GM12878 (cell line): ENCODE data around the gene DTNA. TPM values are rescaled to one million over a fixed set of nuclear protein-coding genes. Genes with fewer than 3 reads are reported as not detected.

ENCODE experiments used
- ATAC-seq: fragments of 200-7000 bp; cut with Tn5 transposase; 3 replicates; pipeline ENCODE4 v1.9.1; 2020; ENCODE audit warnings: mild to moderate bottlenecking, moderate library complexity
- BruUV-seq: library from RNA; stranded (reverse); fragments of 400-500 nt; replicated peaks from 2 replicates; lab custom pipeline; 2021; lab: Mats Ljungman, UMichigan
- CTCF ChIA-PET: fragments of 300-600 bp; sonication (Branson Sonifier 250); formaldehyde crosslinking; extraction: SDS; loops from one replicate; lab custom pipeline; 2021; ENCODE audit warnings: inconsistent platforms; lab: Yijun Ruan, JAX
- POLR2A ChIA-PET: fragments of 350-600 bp; formaldehyde crosslinking; extraction: SDS; loops from one replicate; lab custom pipeline; 2021; ENCODE audit warnings: inconsistent platforms; lab: Charles Lee
- RAD21 ChIA-PET: fragments of 300-600 bp; sonication (Branson Sonifier 250); formaldehyde crosslinking; loops from one replicate; lab custom pipeline; 2023; ENCODE audit warnings: antibody characterized with exemption; ENCODE audit not compliant: unreplicated experiment; lab: Charles Lee
- SMC1A ChIA-PET: fragments of 300-600 bp; sonication (Branson Sonifier 250); formaldehyde crosslinking; loops from one replicate; lab custom pipeline; 2023; ENCODE audit not compliant: unreplicated experiment, uncharacterized antibody; lab: Charles Lee
- DNase-seq: peaks from one replicate; pipeline ENCODE4 v3.0.0-alpha.2; 2011; ENCODE audit warnings: low read depth, low spot score
- FAIRE-seq: peaks from 3 replicates; lab custom pipeline; 2011; peaks lifted over from hg19 to GRCh38; lab: Jason Lieb, UNC
- H2AFZ ChIP-seq: 2 replicates; pipeline ENCODE4 v1.6.0; 2011; ENCODE audit warnings: low read depth, low read length, control low read depth; ENCODE audit not compliant: control insufficient read depth
- H3K27ac ChIP-seq: 2 replicates; pipeline ENCODE4 v1.5.1; 2011; ENCODE audit warnings: control low read depth; ENCODE audit not compliant: control insufficient read depth, insufficient read depth
- H3K27me3 ChIP-seq, 2 experiments: replicated peaks in 1 of 2; 2 replicates each; pipeline versions ENCODE4 v1.6.0 to v1.6.1; 2011; ENCODE audit warnings: low read length in 1 of 2; ENCODE audit not compliant: control insufficient read depth in 2 of 2, insufficient read depth in 2 of 2
- H3K36me3 ChIP-seq, 2 experiments: 2 replicates each; pipeline ENCODE4 v1.5.1; 2011; ENCODE audit warnings: low read length in 1 of 2; ENCODE audit not compliant: control insufficient read depth in 2 of 2, insufficient read depth in 2 of 2
- H3K4me1 ChIP-seq: 2 replicates; pipeline ENCODE4 v1.6.1; 2011; ENCODE audit warnings: mild to moderate bottlenecking, low read length, moderate library complexity, mixed read lengths; ENCODE audit not compliant: control insufficient read depth, insufficient read depth
- H3K4me2 ChIP-seq: 2 replicates; pipeline ENCODE4 v1.6.0; 2011; ENCODE audit warnings: control low read depth; ENCODE audit not compliant: control insufficient read depth, insufficient read depth
- H3K4me3 ChIP-seq: fragments of 200-600 bp; sonication (generic); 2 replicates; pipeline ENCODE4 v1.5.1; 2016
- H3K79me2 ChIP-seq: 2 replicates; pipeline ENCODE4 v1.6.0; 2011; ENCODE audit warnings: low read length; ENCODE audit not compliant: control insufficient read depth, insufficient read depth
- H3K9ac ChIP-seq: 2 replicates; pipeline ENCODE4 v1.8.0; 2011; ENCODE audit warnings: low read length, control low read depth, mixed read lengths; ENCODE audit not compliant: control insufficient read depth, insufficient read depth
- H3K9me3 ChIP-seq: replicated peaks from 3 replicates; pipeline ENCODE4 v1.5.1; 2011; ENCODE audit warnings: mild to moderate bottlenecking, low read length; ENCODE audit not compliant: control insufficient read depth, insufficient read depth
- H4K20me1 ChIP-seq: 2 replicates; pipeline ENCODE4 v1.6.0; 2011; ENCODE audit not compliant: control insufficient read depth, insufficient read depth
- BACH1 ChIP-seq: fragments of 450-650 bp; IDR thresholded peaks from 2 replicates; pipeline ENCODE4 v1.6.1; 2017; ENCODE audit warnings: mild to moderate bottlenecking, borderline replicate concordance
- CHD4 ChIP-seq: fragments of 200-600 bp; sonication (generic); IDR thresholded peaks from 2 replicates; pipeline ENCODE4 v1.6.1; 2016; ENCODE audit warnings: mild to moderate bottlenecking
- GABPA ChIP-seq: IDR thresholded peaks from 2 replicates; pipeline ENCODE4 v1.6.1; 2014; ENCODE audit warnings: antibody characterized with exemption, low read depth, mild to moderate bottlenecking, inconsistent platforms
- HSF1 ChIP-seq: fragments of 150-350 bp; IDR thresholded peaks from 2 replicates; pipeline ENCODE4 v1.6.1; 2014; ENCODE audit warnings: mild to moderate bottlenecking, low read depth, low read length
- JUNB ChIP-seq: IDR thresholded peaks from 2 replicates; pipeline ENCODE4 v1.6.1; 2016; ENCODE audit warnings: antibody characterized with exemption, mild to moderate bottlenecking
- MAX ChIP-seq: IDR thresholded peaks from 2 replicates; pipeline ENCODE4 v1.6.1; 2012; ENCODE audit warnings: low read depth, low read length, improper control_type of control experiment
- MEF2A ChIP-seq: IDR thresholded peaks from 2 replicates; pipeline ENCODE4 v1.6.1; 2011; ENCODE audit warnings: low read depth, mild to moderate bottlenecking, low read length, moderate library complexity; ENCODE audit not compliant: insufficient read depth
- NR2F1 ChIP-seq: fragments of 450-650 bp; conservative IDR thresholded peaks from 2 replicates; pipeline ENCODE4 v1.6.1; 2017; ENCODE audit warnings: mild to moderate bottlenecking
- PAX8 ChIP-seq: fragments of 450-650 bp; IDR thresholded peaks from 2 replicates; pipeline ENCODE4 v1.6.1; 2017; ENCODE audit warnings: mild to moderate bottlenecking, moderate library complexity
- RUNX3 ChIP-seq: IDR thresholded peaks from 2 replicates; pipeline ENCODE4 v1.6.1; 2012; ENCODE audit warnings: low read length, inconsistent platforms
- SIN3A ChIP-seq: IDR thresholded peaks from 2 replicates; pipeline ENCODE4 v1.6.1; 2012; ENCODE audit warnings: low read depth, low read length, improper control_type of control experiment
- TAF1 ChIP-seq: IDR thresholded peaks from 2 replicates; pipeline ENCODE4 v1.6.1; 2011; ENCODE audit warnings: mild to moderate bottlenecking, low read depth, low read length, borderline replicate concordance
- YY1 ChIP-seq: IDR thresholded peaks from 2 replicates; pipeline ENCODE4 v1.6.1; 2011; ENCODE audit warnings: low read depth, mild to moderate bottlenecking, low read length
- ZBTB11 ChIP-seq: fragments of 450-650 bp; formaldehyde crosslinking; IDR thresholded peaks from 2 replicates; pipeline ENCODE4 v1.5.0; 2022; ENCODE audit warnings: mild to moderate bottlenecking, missing genetic modification characterization
- ZNF207 ChIP-seq: fragments of 450-650 bp; IDR thresholded peaks from 2 replicates; pipeline ENCODE4 v1.6.1; 2014; ENCODE audit warnings: antibody characterized with exemption, mild to moderate bottlenecking, borderline replicate concordance
- ZNF217 ChIP-seq: fragments of 450-650 bp; IDR thresholded peaks from 2 replicates; pipeline ENCODE4 v1.6.1; 2017; ENCODE audit warnings: antibody characterized with exemption, mild to moderate bottlenecking
- WGBS: methylation state at CpG from one replicate; pipeline ENCODE4 v1.1.6; 2016; ENCODE audit warnings: low lambda C conversion rate; ENCODE audit not compliant: insufficient replicate concordance, insufficient coverage; ENCODE audit errors: missing lambda C conversion rate; 5-methylcytosine and 5-hydroxymethylcytosine counted together
- in situ Hi-C: fragments of 300-500 bp; cut with MboI; formaldehyde crosslinking; loops from 9 replicates; pipeline ENCODE4 v1.14.3; 2018; ENCODE audit warnings: mixed read lengths
- intact Hi-C: fragments of 100-400 bp; cut with micrococcal nuclease; formaldehyde crosslinking; loops from one replicate; pipeline ENCODE4 v1.14.2; 2022; ENCODE audit not compliant: unreplicated experiment
- polyA plus RNA-seq, 11 experiments: library from polyadenylated mRNA; depleted of rRNA in 4 of 11; unstranded in 6 of 11; stranded (reverse) in 5 of 11; fragments of >200 nt; fragmentation: Nextera tagmentation in 4 of 11; fragmentation: Illumina TruSeq in 1 of 11; extraction: Ambion mirVana in 4 of 11; extraction: Trizol in 1 of 11; gene quantifications; 1 replicate in 1 of 11; 2 replicates in 10 of 11; pipeline versions ENCODE4 v1.2.1 to v1.2.3, GENCODE V29; 2011 to 2016; ENCODE audit warnings: inconsistent platforms in 2 of 11, missing spikeins in 2 of 11, low read depth in 1 of 11
- total RNA-seq, 4 experiments: library from RNA; depleted of rRNA in 3 of 4; stranded (reverse); fragments of >200 nt in 3 of 4; fragmentation: Illumina TruSeq in 1 of 4; extraction: Trizol in 1 of 4; gene quantifications; 2 replicates each; pipeline versions ENCODE4 v1.2.1 to v1.2.3, GENCODE V29; 2013 to 2021

Gene DTNA
- total and polyA plus RNA-seq, 10 of the 15 experiments (the other 5 are each of a cell fraction or from before 2014, with no cell fraction given) = 0.26 to 8.6 (median 0.53) TPM

DNA sequence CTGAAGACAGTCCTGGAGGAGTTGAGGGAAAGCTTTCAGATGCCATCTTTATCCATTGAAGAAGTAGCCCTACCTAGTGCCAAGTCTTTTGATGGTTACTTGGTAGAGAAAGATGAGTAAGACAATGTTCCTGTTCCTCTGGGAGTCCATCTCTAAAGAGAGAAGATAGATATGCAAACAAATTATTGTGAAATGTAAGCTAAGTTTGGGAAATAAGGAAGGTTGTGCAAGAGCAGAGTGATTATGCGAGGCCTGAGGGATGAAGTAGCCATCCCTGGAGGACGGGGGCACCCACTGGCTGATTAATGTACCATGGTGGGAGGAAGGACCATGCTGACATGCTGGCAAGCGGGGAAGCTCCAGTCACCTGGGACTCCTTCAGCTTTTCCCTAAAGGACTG is 994 bp upstream of the DTNA start:
- FAIRE-seq = no peak
- no TSS peak for BruUV-seq
- POLR2A ChIA-PET = interaction anchor here (1.1 to 1.6 kb wide), 2 partner anchors 11 to 34 kb away, joined by 4 to 5 read pairs; no protein-coding TSS in a partner anchor
- peaks cover 0 to 3% of the 10 kb centered on the region in 2 experiments; a peak in 1 of 4 replicates for H3K27me3 ChIP-seq
- in situ Hi-C loops (no loop called here), intact Hi-C loops (no loop called here)
- RAD21 ChIA-PET = interaction anchor here (0.9 kb wide), 1 partner anchor 48 kb away, joined by 3 read pairs; no protein-coding TSS in a partner anchor
- H3K4me2 ChIP-seq = no peak overlapping the region
- CTCF ChIA-PET = interaction anchor here (1.0 to 4.4 kb wide), 2 partner anchors 9 to 47 kb away, joined by 3 to 23 read pairs; no protein-coding TSS in a partner anchor
- H3K9ac ChIP-seq = no peak overlapping the region
- SMC1A ChIA-PET = interaction anchor here (1.0 to 2.8 kb wide), 5 partner anchors 14 to 48 kb away, joined by 3 to 14 read pairs (median 8); no protein-coding TSS in a partner anchor
- H4K20me1 ChIP-seq = no peaks in the 10 kb centered on the region
- H3K4me1 ChIP-seq = no peaks in the 10 kb centered on the region
- no peak for DNase-seq
- H3K27ac ChIP-seq = no peak overlapping the region
- no peak for TF ChIP-seq MEF2A
- no peak for TF ChIP-seq ZBTB11
- TF ChIP-seq TAF1 = no peak
- no peak for TF ChIP-seq ZNF217
- TF ChIP-seq YY1 = no peak
- no peak for TF ChIP-seq HSF1
- TF ChIP-seq MAX = no peak
- TF ChIP-seq RUNX3 = no peak
- TF ChIP-seq BACH1 = no peak
- no peak for TF ChIP-seq PAX8
- TF ChIP-seq NR2F1 = no peak
- no peak for TF ChIP-seq CHD4
- no peak for TF ChIP-seq ZNF207
- TF ChIP-seq GABPA = no peak
- no peak for TF ChIP-seq JUNB
- no peak for TF ChIP-seq SIN3A
- TF ChIP-seq, all 136 proteins: peak for 0
- WGBS = 0% methylated on average over 3 of the region's 3 CpGs
- Histone ChIP-seq H3K4me3 (no peak overlapping the region), H3K36me3 (no peaks in the 10 kb centered on the region), H2AFZ (no peak overlapping the region), H3K9me3 (no peaks in the 10 kb centered on the region), H3K79me2 (no peaks in the 10 kb centered on the region)
- ATAC-seq = no peak
